Measurements from ENCODE around the gene TMEM240. TPM values are rescaled to one million over a fixed set of nuclear protein-coding genes. Genes with fewer than 3 reads are reported as not detected.

Gene TMEM240
- total RNA-seq, 1 experiment from 2014 or later, result 3.6 TPM

DNA sequence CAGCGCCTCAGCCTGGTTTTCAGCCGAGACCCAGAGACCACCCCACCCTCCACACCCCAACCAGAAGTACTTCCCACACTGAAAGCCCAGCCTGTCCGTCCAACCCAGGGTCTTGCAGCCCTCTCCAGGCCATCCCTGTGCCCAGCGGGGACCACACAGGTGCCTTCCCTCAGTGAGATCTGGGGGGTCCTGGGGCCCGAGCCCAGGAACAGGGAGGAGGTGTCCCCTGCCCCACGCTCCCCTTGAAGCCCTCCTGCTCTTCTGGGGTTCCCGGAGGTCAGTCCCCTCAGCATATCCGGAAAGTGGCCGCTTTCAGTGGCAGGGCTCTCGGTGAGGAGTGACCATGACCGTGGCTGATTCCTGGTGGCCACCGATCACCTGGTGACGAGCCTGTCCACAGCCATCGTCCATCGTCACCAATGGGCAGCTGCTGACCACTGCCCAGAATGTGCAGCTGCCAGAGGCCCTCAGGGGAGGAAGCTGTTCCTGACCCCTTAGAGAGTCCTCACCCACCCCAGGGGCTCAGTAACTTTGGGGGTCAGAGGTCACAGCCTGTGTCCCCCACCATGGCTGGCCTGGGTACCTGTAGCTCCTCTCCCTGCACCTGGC lies 3.4 kb downstream of the TMEM240 start:
- intact Hi-C loops (cut with micrococcal nuclease), result no loop called here
- Mint-ChIP-seq H3K9me3 (ENCODE audit: unreplicated experiment) (peaks cover 2% of the 10 kb centered on the region), H3K36me3 (ENCODE audit: insufficient read depth, unreplicated experiment) (peaks cover 21% of the 10 kb centered on the region), H3K27me3 (ENCODE audit: insufficient read depth, unreplicated experiment) (no peaks in the 10 kb centered on the region), H3K4me1 (ENCODE audit: insufficient read depth, unreplicated experiment) (no peaks in the 10 kb centered on the region), H3K4me3 (ENCODE audit: unreplicated experiment) (no peak overlapping the region), H3K27ac (ENCODE audit: low read depth, unreplicated experiment) (no peak overlapping the region)
- POLR2A ChIA-PET, result no interaction called here
- CTCF ChIA-PET, result no interaction called here
- no peak for DNase-seq (ENCODE audit: unreplicated experiment)
- TF ChIP-seq, protein P1, sequence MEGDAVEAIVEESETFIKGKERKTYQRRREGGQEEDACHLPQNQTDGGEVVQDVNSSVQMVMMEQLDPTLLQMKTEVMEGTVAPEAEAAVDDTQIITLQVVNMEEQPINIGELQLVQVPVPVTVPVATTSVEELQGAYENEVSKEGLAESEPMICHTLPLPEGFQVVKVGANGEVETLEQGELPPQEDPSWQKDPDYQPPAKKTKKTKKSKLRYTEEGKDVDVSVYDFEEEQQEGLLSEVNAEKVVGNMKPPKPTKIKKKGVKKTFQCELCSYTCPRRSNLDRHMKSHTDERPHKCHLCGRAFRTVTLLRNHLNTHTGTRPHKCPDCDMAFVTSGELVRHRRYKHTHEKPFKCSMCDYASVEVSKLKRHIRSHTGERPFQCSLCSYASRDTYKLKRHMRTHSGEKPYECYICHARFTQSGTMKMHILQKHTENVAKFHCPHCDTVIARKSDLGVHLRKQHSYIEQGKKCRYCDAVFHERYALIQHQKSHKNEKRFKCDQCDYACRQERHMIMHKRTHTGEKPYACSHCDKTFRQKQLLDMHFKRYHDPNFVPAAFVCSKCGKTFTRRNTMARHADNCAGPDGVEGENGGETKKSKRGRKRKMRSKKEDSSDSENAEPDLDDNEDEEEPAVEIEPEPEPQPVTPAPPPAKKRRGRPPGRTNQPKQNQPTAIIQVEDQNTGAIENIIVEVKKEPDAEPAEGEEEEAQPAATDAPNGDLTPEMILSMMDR (IDR thresholded peaks at IDR 0.05; ENCODE audit: unreplicated experiment), result no peak
- BruUV-seq (replicated peaks), result no TSS peak

DNA sequence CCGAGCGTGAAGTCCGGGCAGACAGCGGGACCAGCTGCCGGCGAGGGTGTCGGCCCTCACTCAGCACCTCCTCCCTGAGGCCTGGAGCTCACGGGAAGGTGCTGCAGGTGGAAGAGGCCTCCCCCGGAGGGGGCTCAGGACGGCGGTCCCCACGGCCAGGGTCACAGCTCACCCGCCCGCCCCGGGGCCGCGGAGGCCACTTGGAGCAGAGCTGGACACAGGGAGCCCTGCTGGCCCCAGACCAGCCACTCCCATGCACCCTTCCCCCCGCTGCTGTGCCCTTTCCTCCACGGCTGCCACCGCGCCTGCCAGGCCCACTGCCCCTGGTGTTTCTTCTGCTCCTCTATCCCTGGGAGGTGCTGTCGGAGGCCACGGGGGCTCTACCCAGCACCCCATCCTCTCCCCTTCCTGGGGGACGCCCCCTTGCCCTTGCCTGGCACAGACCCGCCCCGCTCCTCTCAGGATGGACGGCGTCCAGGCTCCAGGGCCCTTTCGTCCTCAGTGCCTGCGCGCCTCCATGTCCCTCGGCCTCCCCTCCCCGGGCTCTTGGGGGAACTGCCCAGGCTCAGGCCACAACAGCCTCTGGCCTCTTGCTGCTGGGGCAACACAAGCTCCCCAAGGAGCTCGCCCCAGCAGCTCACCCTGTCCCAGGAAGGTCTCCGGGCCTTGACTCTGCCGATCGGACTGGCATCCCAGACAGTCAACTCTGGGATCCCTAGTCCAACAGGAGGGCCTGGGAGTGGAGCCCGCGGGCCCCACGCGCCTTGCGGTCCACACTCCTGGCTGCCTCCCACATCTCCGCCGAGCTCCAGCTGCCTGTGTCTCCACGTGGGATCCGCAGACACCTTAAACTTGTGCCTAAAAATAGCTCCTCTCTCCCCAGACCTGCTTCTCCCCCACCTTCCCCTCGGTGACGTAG lies 4.1 kb downstream of the TMEM240 start:
- no peak overlapping the region for H3K27ac Mint-ChIP-seq (ENCODE audit: low read depth, unreplicated experiment)
- H3K4me3 Mint-ChIP-seq (ENCODE audit: unreplicated experiment), result no peak overlapping the region
- no peaks in the 10 kb centered on the region for H3K4me1 Mint-ChIP-seq (ENCODE audit: insufficient read depth, unreplicated experiment)
- no peaks in the 10 kb centered on the region for H3K27me3 Mint-ChIP-seq (ENCODE audit: insufficient read depth, unreplicated experiment)
- peaks cover 6% of the 10 kb centered on the region for H3K9me3 Mint-ChIP-seq (ENCODE audit: unreplicated experiment)
- no peak for DNase-seq (ENCODE audit: unreplicated experiment)
- H3K36me3 Mint-ChIP-seq (ENCODE audit: insufficient read depth, unreplicated experiment), result peaks cover 17% of the 10 kb centered on the region
- TF ChIP-seq, protein P1 (IDR thresholded peaks at IDR 0.05; ENCODE audit: unreplicated experiment), result no peak
- intact Hi-C loops (cut with micrococcal nuclease), result no loop called here
- ChIA-PET CTCF (no interaction called here), POLR2A (no interaction called here)
- no TSS peak for BruUV-seq (replicated peaks)

DNA sequence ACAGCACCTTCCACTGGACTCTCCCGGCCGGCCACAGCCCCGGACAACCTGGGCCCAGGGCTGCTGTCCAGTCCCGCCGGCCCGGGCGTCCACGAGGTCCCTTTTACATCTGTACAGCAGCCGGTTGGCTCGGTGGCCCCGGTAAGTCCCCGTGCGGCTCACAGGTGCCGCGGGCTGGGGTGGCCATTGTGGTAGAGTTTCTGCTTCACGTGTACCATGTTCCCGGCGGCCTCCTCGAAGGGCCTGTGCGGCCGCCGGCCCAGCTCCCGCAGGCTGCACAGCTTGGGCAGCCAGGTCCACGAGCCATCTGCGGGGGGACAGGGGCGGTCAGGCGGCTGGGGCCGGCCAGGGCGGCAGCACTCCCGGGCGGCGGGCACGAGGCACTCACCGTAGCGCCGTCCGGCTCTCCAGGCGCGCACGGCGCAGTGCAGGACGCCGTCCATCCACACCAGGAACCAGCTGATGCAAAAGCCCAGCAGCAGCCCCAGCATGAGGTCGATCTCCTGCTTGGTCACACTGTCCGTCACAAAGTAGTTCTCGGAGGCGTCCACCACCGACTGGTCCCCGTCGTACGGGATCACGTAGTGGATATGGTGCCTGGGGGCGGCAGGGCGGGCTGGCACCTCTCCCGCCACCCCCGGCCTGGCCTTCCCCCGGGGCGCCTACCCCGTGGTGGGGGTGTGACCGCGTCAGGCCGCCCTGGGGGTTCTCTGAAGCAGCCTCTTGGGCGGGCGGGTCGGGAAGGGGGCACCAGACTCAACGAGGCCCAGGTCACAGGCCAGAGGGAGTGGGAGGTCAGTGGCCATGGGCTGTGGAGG lies 5.0 kb downstream of the TMEM240 start:
- H3K36me3 Mint-ChIP-seq (ENCODE audit: insufficient read depth, unreplicated experiment), result peaks cover 23% of the 10 kb centered on the region
- POLR2A ChIA-PET, result no interaction called here
- TF ChIP-seq, protein P1 (IDR thresholded peaks at IDR 0.05; ENCODE audit: unreplicated experiment), result no peak
- H3K27ac Mint-ChIP-seq (ENCODE audit: low read depth, unreplicated experiment), result no peak overlapping the region
- intact Hi-C loops (cut with micrococcal nuclease), result no loop called here
- H3K27me3 Mint-ChIP-seq (ENCODE audit: insufficient read depth, unreplicated experiment), result no peaks in the 10 kb centered on the region
- DNase-seq (ENCODE audit: unreplicated experiment), result no peak
- no TSS peak for BruUV-seq (replicated peaks)
- peaks cover 6% of the 10 kb centered on the region for H3K9me3 Mint-ChIP-seq (ENCODE audit: unreplicated experiment)
- no peaks in the 10 kb centered on the region for H3K4me1 Mint-ChIP-seq (ENCODE audit: insufficient read depth, unreplicated experiment)
- no peak overlapping the region for H3K4me3 Mint-ChIP-seq (ENCODE audit: unreplicated experiment)
- CTCF ChIA-PET, result no interaction called here
